Breast epithelium (tissue), 4 donors: ENCODE results near the gene LAS1L. TPM values are rescaled to one million over a fixed set of nuclear protein-coding genes. Genes with fewer than 3 reads are reported as not detected.

Experiments
- DNase-seq, 2 donors: peaks; one replicate each; pipeline ENCODE4 v3.0.0-alpha.2; 2019; ENCODE audit warnings: low spot score in 2 of 2
- H3K27ac ChIP-seq, 2 donors: fragments of 200-600 bp; sonication (generic) in 1 of 2; one replicate each; pipeline ENCODE4 v1.5.1; 2016 to 2019; ENCODE audit warnings: mild to moderate bottlenecking in 1 of 2
- H3K27me3 ChIP-seq, 2 donors: fragments of 200-600 bp; sonication (generic) in 1 of 2; one replicate each; pipeline versions ENCODE4 v1.5.1 to v1.6.0; 2017 to 2019; ENCODE audit warnings: control low read depth in 1 of 2, mild to moderate bottlenecking in 1 of 2
- H3K36me3 ChIP-seq: fragments of 200-600 bp; one replicate; pipeline ENCODE4 v1.5.1; 2019
- H3K4me1 ChIP-seq, 2 donors: fragments of 200-600 bp; sonication (generic); one replicate each; pipeline ENCODE4 v1.5.1; 2016 to 2019; ENCODE audit warnings: control low read depth in 1 of 2
- H3K4me3 ChIP-seq, 3 donors: fragments of 200-600 bp; sonication (generic); 1 replicate in 2 of 3; 2 replicates in 1 of 3; pipeline ENCODE4 v1.5.1; 2016 to 2019; ENCODE audit warnings: mild to moderate bottlenecking in 3 of 3, moderate library complexity in 2 of 3
- H3K9me3 ChIP-seq, 2 donors: fragments of 200-600 bp; sonication (generic) in 1 of 2; one replicate each; pipeline ENCODE4 v1.5.1; 2016 to 2019; ENCODE audit warnings: control low read depth in 1 of 2
- CTCF ChIP-seq, 3 donors: fragments of 450-650 bp; IDR thresholded peaks; one replicate each; pipeline ENCODE4 v1.5.1; 2016 to 2017; ENCODE audit warnings: antibody characterized with exemption in 3 of 3, mild to moderate bottlenecking in 3 of 3, moderate library complexity in 3 of 3
- POLR2A ChIP-seq: fragments of 450-650 bp; IDR thresholded peaks from one replicate; pipeline ENCODE4 v1.6.1; 2016; ENCODE audit warnings: antibody characterized with exemption, mild to moderate bottlenecking, moderate library complexity
- POLR2AphosphoS5 ChIP-seq, 3 donors: sonication (generic); formaldehyde crosslinking; IDR thresholded peaks; one replicate each; pipeline ENCODE4 v1.6.1; 2017; ENCODE audit warnings: antibody characterized with exemption in 3 of 3
- intact Hi-C: fragments of 100-400 bp; cut with DNase I; formaldehyde crosslinking; loops from one replicate; pipeline ENCODE4 v1.15.1; 2023; ENCODE audit warnings: low total_unique reads
- total RNA-seq, 3 donors: library from RNA; depleted of rRNA; stranded (reverse); fragments of >200 nt; gene quantifications; one replicate each; pipeline ENCODE4 v1.1.0, GENCODE V29; 2016

Gene LAS1L
- total RNA-seq = 10 to 100 TPM; 26.9 to 35.4 (median 35.1) TPM

- H3K36me3 ChIP-seq = no peaks in the 10 kb centered on the region
- H3K27ac ChIP-seq = peak within 1 kb of the TSS; percentile 43 to 80
- TF ChIP-seq POLR2A (peak; percentile 45), POLR2AphosphoS5 (IDR thresholded peaks at IDR 0.05) (peak; percentile 19 to 70 (median 45)), CTCF (IDR thresholded peaks at IDR 0.05) (no peak)
- peak within 1 kb of the TSS; percentile 67 to 83 (median 75) for H3K4me3 ChIP-seq
- peak; percentile 85 to 89 for DNase-seq
- no peaks in the 10 kb centered on the region for H3K4me1 ChIP-seq
- H3K9me3 ChIP-seq = no peaks in the 10 kb centered on the region
- intact Hi-C loops = no loop called here
- H3K27me3 ChIP-seq = peaks cover 0 to 55% of the 10 kb centered on the region in 2 donors
Observed at GRCh38 chrX:65534450-65535292, at the start of gene LAS1L. Gene LAS1L, minus strand, starts transcription at chrX:65534787. Its CDS starts 72 bp downstream, at chrX:65534715.

GRCh38 chrX:65582450-65583082 lies 48.0 kb upstream of the LAS1L start:
- TF ChIP-seq POLR2A (no peak), CTCF (IDR thresholded peaks at IDR 0.05) (no peak)
- Histone ChIP-seq H3K27ac (no peak overlapping the region), H3K27me3 (peaks cover 0 to 43% of the 10 kb centered on the region in 2 donors), H3K4me1 (no peaks in the 10 kb centered on the region), H3K4me3 (no peak overlapping the region), H3K9me3 (no peaks in the 10 kb centered on the region), H3K36me3 (no peaks in the 10 kb centered on the region)
- intact Hi-C loops = no loop called here
- DNase-seq = no peak

- peak in 1 of 2 donors; percentile 40 for DNase-seq
Observed at GRCh38 chrX:65581661-65582339, 47.2 kb upstream of the LAS1L start.

DNA sequence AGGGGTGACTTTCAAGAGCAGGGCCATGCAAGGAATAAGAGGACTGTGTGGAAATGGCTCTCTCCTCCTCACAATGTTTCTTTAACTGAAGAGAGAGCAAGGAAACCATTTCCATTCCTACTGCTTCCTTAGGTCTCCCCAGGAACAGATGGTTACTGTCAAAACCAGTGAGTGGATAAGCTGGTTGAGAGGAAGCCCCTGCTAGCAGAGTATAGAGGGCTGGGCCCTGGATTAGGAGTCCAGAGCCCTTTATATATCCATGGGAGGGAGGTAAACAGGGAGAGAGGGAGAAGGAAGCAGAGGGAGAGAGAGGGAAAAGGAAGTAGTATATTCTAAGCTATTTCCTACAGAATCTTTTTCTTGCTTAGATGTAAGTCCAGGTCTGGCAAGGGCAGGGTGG lies 43.8 kb upstream of the LAS1L start:
- Histone ChIP-seq H3K36me3 (no peaks in the 10 kb centered on the region), H3K4me1 (no peaks in the 10 kb centered on the region), H3K27ac (no peak overlapping the region), H3K27me3 (peaks cover 0 to 50% of the 10 kb centered on the region in 2 donors), H3K9me3 (no peaks in the 10 kb centered on the region), H3K4me3 (no peak overlapping the region)
- TF ChIP-seq POLR2AphosphoS5 (IDR thresholded peaks at IDR 0.05) (no peak), CTCF (IDR thresholded peaks at IDR 0.05) (no peak), POLR2A (no peak)
- no peak for DNase-seq
- intact Hi-C loops = no loop called here

More at GRCh38 chrX:65581661-65582339, 47.2 kb upstream of the LAS1L start:
- intact Hi-C loops = no loop called here
- Histone ChIP-seq H3K27me3 (peaks cover 0 to 50% of the 10 kb centered on the region in 2 donors), H3K4me1 (no peaks in the 10 kb centered on the region), H3K36me3 (no peaks in the 10 kb centered on the region), H3K27ac (no peak overlapping the region), H3K9me3 (no peaks in the 10 kb centered on the region), H3K4me3 (no peak overlapping the region)
- peak in 2 of 3 donors; percentile 70 to 71 for TF ChIP-seq CTCF (IDR thresholded peaks at IDR 0.05)
- no peak for TF ChIP-seq POLR2A
